Lung (tissue), 12 donors: ENCODE measurements around the gene PAIP1. TPM values are rescaled to one million over a fixed set of nuclear protein-coding genes. Genes with fewer than 3 reads are reported as not detected.

Experiments used
- ATAC-seq: fragments of 200-7000 bp; cut with Tn5 transposase; one replicate; pipeline ENCODE4 v1.9.1; 2020; ENCODE audit warnings: moderate number of reproducible peaks; ENCODE audit not compliant: insufficient read depth, low FRiP score
- DNase-seq, 3 donors: peaks; one replicate each; pipeline ENCODE4 v3.0.0-alpha.2; 2013 to 2017
- H3K27ac ChIP-seq, 2 donors: one replicate each; pipeline ENCODE4 v1.5.1; 2013; ENCODE audit warnings: mild to moderate bottlenecking in 2 of 2, moderate library complexity in 2 of 2, control low read depth in 1 of 2, inconsistent platforms in 1 of 2, low read depth in 1 of 2, low read length in 1 of 2
- H3K27me3 ChIP-seq, 3 donors: one replicate each; pipeline ENCODE4 v1.5.1; 2013; ENCODE audit warnings: low read length in 2 of 3; ENCODE audit not compliant: control insufficient read depth in 3 of 3, insufficient read depth in 3 of 3
- H3K36me3 ChIP-seq, 4 donors: one replicate each; pipeline ENCODE4 v1.5.1; 2013; ENCODE audit warnings: low read length in 4 of 4, mild to moderate bottlenecking in 1 of 4, moderate library complexity in 1 of 4; ENCODE audit not compliant: control insufficient read depth in 4 of 4, insufficient read depth in 4 of 4
- H3K4me1 ChIP-seq, 5 donors: one replicate each; pipeline ENCODE4 v1.5.1; 2013; ENCODE audit warnings: low read length in 5 of 5, mild to moderate bottlenecking in 2 of 5, moderate library complexity in 1 of 5; ENCODE audit not compliant: control insufficient read depth in 5 of 5, insufficient read depth in 5 of 5
- H3K4me3 ChIP-seq: one replicate; pipeline ENCODE4 v1.5.1; 2013; ENCODE audit warnings: mild to moderate bottlenecking, control low read depth, moderate library complexity
- H3K9ac ChIP-seq, 2 donors: one replicate each; pipeline ENCODE4 v1.5.1; 2013; ENCODE audit warnings: low read length in 2 of 2, control low read depth in 1 of 2; ENCODE audit not compliant: insufficient read depth in 1 of 2
- H3K9me3 ChIP-seq, 4 donors: one replicate each; pipeline ENCODE4 v1.5.1; 2013; ENCODE audit warnings: low read length in 3 of 4, mild to moderate bottlenecking in 1 of 4, moderate library complexity in 1 of 4; ENCODE audit not compliant: control insufficient read depth in 4 of 4, insufficient read depth in 3 of 4
- CTCF ChIP-seq: IDR thresholded peaks from 2 replicates; pipeline ENCODE4 v1.5.1; 2012; ENCODE audit warnings: mild to moderate bottlenecking; ENCODE audit errors: control extremely low read depth, extremely low read depth
- WGBS, 2 donors: extraction: QIAGEN DNeasy Blood & Tissue Kit; methylation state at CpG; one replicate each; pipeline ENCODE4 v1.1.7; 2013; 5-methylcytosine and 5-hydroxymethylcytosine counted together
- polyA plus RNA-seq, 2 donors: library from polyadenylated mRNA; stranded (reverse); fragments of 200-250 nt; gene quantifications; one replicate each; pipeline ENCODE4 v1.2.1, GENCODE V29; 2013
- total RNA-seq, 2 donors: library from RNA; depleted of rRNA in 1 of 2; stranded (reverse); fragments of >200 nt in 1 of 2; gene quantifications; one replicate each; pipeline ENCODE4 v1.2.1, GENCODE V29; 2014 to 2021
- donor health status: control.
- donor health status: control.
- donor health status: Bipolar disorder and iron deficiency.
- donor health status: healthy.
- donor health status: DM: yes; HTN: yes; CAD: no.

The PAIP1 gene
- total and polyA plus RNA-seq, 4 donors: 46.1 to 91.1 (median 55.0) TPM

- ATAC-seq (no peak), DNase-seq (no peak)
- no peak overlapping the region for H3K27ac ChIP-seq
- WGBS, 2 donors: 88 to 97% methylated on average over 1 of the region's 1 CpG
- TF ChIP-seq CTCF: no peak
- H3K9ac ChIP-seq: no peak overlapping the region
- H3K9me3 ChIP-seq: no peaks in the 10 kb centered on the region
- H3K4me3 ChIP-seq: no peak overlapping the region
- H3K27me3 ChIP-seq: no peaks in the 10 kb centered on the region
- no peaks in the 10 kb centered on the region for H3K4me1 ChIP-seq
- peaks cover 0 to 15% (median 1%) of the 10 kb centered on the region in 4 donors for H3K36me3 ChIP-seq
Observed at GRCh38 chr5:43584166-43584699, 27.4 kb upstream of the PAIP1 start.

GRCh38 chr5:43583724-43584123, 26.8 kb upstream of the PAIP1 start:
- ATAC-seq (no peak), DNase-seq (no peak)
- H3K9me3 ChIP-seq: no peaks in the 10 kb centered on the region
- peaks cover 0 to 15% (median 1%) of the 10 kb centered on the region in 4 donors for H3K36me3 ChIP-seq
- no peaks in the 10 kb centered on the region for H3K4me1 ChIP-seq
- no peak overlapping the region for H3K27ac ChIP-seq
- TF ChIP-seq CTCF: no peak
- H3K9ac ChIP-seq: no peak overlapping the region
- no peak overlapping the region for H3K4me3 ChIP-seq
- H3K27me3 ChIP-seq: no peaks in the 10 kb centered on the region

- ATAC-seq: no peak
- no peaks in the 10 kb centered on the region for H3K4me1 ChIP-seq
Observed at GRCh38 chr5:43582082-43583005, 25.5 kb upstream of the PAIP1 start.

More at GRCh38 chr5:43582082-43583005, 25.5 kb upstream of the PAIP1 start:
- Histone ChIP-seq H3K9me3 (no peaks in the 10 kb centered on the region), H3K36me3 (peaks cover 0 to 15% (median 1%) of the 10 kb centered on the region in 4 donors), H3K4me3 (no peak overlapping the region), H3K27me3 (no peaks in the 10 kb centered on the region), H3K27ac (no peak overlapping the region), H3K9ac (no peak overlapping the region)
- 88 to 89% methylated on average over 4 of the region's 4 CpGs for WGBS, 2 donors
- no peak for DNase-seq
- TF ChIP-seq CTCF: no peak
